COLO668 (cell line): ENCODE data around the gene VSIG10L2.

Experiments
- DNase-seq: peaks from one replicate; lab custom pipeline; 2025; ENCODE audit not compliant: unreplicated experiment; lab: John Stamatoyannopoulos, UW

VSIG10L2 gene

DNA sequence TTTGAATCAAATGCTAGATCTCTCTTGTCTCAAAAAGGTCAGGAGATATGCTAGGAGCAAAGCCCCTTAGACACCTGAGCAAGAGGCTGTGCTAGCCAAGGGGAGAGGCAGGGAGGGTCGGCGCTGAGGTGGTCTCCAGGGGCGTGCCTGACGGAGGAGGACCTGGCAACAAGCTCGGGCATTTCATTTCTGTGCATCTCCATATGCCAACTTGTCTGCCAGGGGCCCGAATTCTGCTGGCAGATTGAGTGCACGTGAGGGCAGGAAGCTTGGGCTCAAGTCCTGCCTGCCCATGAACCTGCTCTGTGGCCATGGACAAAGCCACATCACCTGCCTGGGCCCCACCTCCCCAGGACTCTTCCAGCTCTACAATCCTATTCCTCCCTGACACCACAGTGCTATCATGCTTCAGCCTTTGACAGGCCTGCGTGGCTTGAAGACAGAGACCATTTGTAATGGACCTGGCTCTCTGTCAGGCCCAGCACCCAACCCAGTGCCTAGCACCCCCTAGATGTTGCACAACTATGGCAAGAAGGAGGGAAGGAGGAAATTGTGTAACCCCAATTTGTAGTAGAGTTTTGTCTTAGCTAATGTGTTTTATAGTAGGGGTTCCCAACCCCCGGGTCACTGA lies 16.3 kb upstream of the VSIG10L2 start:
- no peak for DNase-seq

DNA sequence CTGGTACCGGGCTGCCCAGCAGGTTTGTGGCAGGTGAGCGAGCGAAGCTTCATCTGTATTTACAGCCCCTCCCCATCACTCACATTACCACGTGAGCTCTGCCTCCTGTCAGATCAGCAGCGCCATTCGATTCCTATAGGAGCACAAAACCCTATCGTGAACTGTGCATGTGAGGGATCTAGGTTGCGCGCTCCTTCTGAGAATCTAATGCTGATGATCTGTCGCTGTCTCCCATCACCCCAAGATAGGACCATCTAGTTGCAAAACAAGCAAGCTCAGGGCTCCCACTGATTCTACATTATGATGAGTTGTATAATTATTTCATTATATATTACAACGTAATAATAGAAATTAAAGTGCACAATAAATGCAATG lies 15.8 kb upstream of the VSIG10L2 start:
- no peak for DNase-seq

DNA sequence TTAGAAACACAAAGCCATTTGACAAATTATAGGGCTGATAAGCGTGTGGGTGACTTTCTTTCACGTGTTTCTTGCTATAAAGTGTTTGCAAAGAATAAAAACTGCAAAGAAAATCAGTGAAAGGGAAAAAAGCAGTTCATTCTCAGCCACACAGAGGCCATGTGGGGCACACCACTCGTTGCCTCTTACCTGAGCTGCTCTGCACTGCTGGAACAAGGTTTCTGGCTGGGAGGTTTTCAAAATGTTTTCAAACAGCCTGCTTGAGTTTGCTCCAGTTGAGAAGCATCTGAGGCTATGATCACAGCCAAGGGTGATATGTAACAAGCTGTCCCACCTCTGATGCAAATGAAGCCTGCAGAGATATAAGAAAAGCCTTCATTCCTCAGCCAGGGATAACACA lies 14.7 kb upstream of the VSIG10L2 start:
- no peak for DNase-seq

DNA sequence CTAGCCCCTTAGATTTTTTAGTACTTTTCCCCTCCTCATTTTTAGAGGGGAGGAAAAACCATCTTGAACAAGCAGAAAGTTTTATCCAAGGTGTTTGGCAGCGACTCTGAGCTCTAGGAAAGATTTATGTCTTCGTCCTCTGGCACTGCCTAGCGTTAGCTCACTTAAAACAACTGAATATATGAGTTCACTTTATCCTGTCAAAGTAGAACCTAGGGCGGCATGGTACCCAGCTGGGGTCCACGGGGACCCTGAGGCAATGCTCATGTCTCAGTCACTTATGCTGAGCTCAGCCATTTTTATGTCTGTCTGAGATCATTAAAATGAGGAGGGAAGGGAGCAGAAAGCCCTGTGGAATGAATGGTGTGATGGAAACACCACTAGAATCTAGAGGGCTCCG lies 14.2 kb upstream of the VSIG10L2 start:
- DNase-seq: no peak

DNA sequence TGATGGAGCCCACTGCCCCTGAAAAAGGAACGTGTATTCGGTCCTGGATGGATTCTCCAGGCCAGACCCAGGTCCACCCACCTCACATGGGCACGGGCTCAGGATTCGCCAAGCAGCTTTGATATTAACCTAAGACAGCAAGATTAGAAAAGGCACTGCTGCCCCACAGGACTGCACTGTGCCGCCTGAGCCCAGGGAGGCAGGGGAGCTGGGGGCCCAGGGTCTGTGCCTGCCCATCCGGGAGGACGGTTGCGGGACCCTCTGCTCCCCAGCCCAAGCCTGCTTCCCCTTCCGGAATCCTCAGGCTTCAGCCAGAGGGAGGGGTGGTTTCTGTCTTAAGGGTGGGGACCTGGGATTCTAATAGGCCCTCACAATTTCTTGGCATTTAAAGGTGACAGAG lies 13.5 kb upstream of the VSIG10L2 start:
- no peak for DNase-seq

DNA sequence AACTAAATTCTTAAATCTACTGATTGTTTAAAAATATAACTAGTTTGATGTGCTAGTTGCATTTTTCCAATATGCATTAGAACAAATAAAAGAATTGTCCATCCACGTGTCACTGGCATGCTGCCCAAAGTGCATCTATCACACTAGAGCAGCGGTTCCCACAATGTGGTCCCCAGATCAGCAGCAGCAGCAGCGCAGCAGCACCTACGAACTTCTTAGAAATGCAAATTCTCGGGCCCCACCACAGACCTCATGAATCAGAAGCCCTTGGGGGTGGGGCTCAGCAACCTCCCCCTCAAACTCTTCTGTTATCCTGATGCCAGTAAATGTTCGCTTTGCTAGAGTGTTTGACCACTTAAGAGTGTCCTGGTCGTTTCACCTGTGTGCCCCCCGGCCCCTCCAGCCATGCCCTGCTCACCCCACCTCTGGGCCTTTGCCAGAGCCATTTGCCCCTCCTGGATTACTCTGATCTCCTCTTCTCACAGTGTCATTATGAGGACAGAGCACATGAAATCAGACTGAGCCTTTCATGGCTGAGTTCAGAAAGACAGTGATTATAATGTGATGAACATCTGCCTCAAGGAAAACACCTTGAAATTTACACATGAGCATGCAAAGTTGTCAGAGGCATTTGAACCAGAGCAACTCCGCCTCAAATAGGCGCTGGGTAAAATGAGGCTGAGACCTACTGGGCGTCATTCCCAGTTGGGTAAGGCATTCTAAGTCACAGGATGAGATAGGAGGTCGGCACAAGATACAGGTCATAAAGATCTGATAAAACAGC lies 12.6 kb upstream of the VSIG10L2 start:
- no peak for DNase-seq

DNA sequence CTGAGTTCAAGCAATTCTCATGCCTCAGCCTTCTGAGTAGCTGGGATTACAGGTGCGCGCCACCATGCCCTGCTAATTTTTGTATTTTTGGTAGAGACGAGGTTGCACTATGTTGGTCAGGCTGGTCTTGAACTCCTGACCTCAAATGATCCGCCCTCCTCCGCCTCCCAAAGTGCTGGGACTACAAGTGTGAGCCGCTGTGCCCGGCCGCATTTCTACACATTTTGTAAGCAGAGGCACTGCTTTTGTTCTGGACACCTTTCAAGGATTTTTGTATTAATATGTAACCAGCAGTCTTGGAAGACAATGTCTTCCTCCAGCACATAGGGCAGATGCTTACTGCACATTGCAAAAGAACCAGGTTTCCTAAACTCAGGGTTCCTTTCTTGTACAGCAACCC lies 11.4 kb upstream of the VSIG10L2 start:
- no peak for DNase-seq

DNA sequence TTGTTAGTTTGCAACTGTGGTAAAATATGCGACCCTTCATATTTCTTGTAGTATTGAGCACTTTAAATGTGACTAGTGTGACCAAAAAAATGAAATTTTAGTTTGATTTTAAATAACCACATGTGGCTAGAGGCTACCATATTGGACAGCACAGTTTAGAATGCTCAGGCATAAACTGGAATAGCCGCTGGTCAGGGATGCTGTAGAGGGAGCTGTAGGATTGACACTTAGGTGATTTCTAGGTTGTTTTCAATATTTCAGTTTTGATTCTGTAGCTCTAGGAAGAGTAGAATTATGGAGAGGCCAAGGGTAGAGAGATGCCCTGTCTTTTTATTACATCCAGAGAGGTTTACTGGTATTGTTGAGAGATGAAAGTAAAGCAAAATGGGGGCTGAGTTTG lies 10.8 kb upstream of the VSIG10L2 start:
- no peak for DNase-seq

DNA sequence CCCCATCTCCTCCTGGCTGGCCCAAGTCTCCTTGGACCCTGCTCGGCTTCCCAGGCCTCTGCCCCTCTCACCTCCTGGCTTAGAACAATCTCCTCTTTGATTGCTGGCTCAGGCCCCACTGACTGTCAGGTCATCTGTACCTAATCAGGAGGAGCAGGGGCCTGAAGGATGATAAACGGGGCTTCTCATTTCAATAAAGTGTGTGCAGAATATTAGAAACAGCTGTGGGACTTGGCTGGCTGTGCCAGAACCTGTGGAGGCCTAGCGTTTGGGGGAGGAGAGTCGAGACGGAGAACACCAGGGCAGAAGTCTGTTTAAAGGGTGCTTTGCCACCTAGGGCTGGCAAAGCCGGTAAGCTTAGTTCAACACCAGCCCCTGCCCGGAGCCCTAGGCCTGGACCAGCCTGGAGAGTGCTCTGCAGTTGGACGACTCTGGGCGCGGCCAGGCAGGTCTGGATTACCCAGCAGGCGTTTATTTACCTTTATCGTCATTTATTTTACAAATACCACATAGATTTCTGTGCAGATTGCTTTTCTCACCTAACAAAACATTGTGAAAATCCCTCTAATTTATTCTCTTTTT lies 10.1 kb upstream of the VSIG10L2 start:
- DNase-seq: no peak

DNA sequence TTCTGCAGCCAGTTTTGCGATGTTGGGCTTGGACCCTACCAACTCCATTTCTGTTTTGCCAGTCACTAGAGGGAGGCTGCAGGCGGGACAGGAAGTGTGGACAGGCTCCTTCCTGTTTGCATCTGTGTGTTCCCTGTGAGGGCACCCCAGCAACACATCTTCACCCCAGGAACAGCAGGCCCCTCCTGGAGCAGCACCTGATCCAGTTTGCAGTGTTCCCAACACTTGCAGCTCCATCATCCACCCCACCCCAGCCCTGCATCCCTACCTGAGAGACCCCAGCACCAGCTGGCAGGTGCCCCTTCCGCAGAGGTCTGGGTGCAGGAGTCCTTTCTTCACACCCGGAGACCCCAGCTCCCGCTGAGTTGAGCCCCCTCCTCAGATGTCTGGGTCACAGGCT lies 7.4 kb upstream of the VSIG10L2 start:
- no peak for DNase-seq

DNA sequence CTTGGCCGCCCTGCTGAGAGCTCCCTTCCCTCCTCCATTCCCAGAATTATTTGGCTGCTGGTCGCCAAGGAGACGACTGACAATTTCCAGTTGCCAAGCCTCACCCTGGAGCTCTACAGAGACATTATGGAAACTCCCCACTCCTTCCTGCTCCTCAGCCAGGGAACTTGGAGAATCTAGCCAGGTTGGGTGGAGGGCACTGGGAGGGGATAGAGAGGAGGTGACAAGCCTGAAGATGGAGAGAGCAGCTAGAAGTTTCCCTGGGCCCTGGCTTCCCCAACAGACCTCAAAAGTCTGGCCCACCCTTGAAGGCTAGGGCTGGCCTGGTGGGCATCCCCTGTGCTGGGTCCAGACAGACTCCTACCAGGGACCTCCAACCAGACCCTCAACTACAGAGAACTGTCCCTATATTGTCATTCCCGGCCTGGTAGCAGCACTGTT lies 6.7 kb upstream of the VSIG10L2 start:
- DNase-seq: no peak

DNA sequence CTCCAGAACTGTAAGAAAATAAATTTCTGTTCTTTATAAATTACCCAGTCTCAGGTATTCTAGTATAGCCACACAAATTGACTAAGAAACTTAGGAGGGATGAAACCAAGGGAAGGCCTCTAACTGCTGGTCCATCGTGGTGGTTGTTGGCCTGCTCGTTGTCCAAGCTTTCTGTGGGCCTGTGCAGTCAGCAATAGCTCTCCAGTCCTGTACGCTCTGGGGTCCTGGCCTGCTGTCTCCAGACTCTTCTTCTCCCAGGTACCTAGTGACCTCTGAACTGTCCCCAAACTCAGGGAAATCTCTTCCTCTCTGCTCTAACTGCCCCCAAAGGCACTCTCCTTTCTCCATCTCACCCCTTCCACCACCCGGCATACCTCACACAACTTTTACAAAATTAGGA lies 5.7 kb upstream of the VSIG10L2 start:
- no peak for DNase-seq

DNA sequence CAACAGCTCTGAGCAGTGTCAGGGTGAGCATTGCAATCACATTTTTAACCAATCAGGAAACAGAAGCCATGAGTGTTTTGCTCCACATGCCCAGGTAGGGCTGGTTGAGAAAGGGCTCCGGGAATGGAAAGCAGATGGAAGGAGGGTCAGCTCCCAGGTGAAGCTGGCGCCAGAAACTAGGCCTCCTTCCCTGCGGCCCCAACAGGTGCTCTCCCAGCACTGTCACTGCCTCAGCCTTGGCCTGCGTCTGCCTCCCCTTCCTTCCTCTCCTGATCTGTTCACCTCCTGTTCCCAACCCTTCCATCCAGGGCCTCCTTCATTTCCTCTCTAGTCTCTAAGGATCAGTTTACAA lies 4.6 kb upstream of the VSIG10L2 start:
- no peak for DNase-seq

DNA sequence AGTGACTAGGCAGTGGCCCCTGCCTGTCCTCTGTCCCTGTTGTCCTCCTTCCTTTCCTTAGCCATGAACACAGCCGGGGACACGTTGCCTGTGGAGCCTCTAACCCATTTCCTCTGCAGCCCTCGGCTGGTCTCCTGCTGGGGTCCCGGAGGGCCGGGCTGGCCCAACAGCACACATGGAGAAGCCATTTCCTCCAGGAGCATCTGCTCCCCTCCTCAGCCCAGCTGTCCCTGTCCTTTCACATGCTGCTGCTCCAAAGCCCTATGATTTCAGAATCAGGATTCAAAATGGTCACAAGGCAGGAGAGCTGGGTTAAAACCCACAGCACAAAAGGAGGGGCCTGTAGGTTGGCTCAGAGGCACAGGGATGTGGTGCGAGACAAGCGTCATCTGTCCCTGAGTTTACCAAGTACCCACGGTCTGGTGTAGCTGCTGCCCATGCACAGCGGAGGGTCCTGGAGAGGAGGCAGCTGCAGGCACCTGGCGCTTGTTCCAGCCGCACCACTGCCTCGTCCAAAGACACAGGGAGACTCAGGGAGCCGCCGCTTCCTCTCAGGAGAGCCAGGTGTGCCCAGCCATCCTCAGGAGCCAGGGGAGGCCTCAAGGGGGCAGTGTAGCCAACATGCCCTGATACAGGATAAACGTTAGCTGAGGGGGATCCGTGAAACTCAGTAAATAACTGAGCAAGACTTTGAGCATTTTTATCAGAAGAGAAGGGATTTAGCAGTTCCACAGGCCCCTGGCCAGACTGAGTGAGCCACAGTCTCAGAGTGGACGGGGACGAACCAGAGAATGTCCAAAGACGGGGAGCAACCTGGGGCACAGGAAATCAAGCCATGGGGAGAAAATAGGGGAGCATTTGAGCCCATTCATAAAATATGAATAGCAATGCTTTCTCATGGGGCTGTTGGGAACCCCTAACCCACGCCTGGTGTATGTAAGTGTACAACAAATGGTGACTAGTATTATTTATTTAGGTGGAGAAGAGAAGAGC lies 3.9 kb upstream of the VSIG10L2 start:
- peak; percentile 88 for DNase-seq

DNA sequence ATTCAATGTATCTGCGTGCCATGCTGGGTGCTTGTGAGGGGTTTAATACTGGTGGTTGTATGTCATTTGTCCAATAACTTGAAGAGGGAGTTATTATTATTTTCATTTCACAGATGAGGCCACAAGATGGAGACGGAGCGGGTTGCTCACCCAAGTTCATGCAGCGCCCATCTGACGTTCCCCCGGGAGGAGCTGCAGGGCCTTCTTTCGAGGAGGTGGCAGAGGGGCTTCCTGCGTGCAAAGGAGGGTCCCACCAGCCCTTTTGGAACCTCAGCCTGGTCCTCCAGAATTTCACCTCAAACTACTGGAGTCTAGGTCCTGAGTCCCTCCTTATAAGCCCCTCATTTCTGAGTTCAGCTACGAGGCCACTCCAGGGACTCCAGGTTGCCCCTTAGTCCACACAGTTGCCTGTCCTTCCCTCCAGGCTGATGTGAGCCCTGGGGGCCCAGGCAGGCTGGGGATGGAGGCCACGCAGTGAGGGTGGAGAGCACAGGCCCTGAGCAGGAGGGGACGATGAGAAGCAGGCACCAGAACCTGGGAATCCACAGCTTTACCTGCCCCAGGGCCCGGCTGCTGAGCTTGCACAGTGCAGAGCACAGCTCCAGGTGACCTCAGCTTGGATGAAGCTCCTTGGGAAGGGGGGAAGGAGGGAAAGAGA lies 2.9 kb upstream of the VSIG10L2 start:
- no peak for DNase-seq

DNA sequence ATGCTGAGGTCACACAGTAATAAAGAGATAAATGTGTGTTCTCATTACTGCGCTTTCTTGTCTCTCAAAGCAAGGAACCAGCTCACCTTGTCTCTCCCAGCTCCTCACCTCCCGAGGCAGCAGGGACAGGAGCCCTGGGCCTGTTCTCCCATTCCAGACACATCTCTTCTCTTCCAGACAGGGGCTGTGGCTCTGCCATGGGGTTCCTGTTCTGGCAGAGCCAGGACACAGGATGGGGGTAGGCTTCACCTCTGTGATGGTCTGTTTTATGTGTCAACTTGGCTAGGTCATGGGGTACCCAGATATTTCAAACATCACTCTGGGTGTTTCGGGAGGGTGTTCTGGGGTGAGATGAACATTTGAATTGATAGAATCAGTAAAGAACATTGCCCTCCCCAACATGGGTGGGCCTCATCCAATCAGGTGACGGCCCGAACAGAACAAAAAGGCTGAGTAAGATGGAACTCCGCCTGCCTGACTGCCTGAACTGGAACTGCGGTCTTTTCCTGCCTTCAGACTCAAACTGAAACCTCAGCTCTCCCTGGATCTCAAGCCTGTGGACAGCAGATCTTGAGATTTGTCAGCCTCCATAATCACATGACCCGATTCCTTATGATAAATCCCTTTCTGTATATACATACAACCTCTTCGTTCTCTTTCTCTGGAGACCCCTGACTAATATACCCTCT lies 2.0 kb upstream of the VSIG10L2 start:
- DNase-seq: no peak

DNA sequence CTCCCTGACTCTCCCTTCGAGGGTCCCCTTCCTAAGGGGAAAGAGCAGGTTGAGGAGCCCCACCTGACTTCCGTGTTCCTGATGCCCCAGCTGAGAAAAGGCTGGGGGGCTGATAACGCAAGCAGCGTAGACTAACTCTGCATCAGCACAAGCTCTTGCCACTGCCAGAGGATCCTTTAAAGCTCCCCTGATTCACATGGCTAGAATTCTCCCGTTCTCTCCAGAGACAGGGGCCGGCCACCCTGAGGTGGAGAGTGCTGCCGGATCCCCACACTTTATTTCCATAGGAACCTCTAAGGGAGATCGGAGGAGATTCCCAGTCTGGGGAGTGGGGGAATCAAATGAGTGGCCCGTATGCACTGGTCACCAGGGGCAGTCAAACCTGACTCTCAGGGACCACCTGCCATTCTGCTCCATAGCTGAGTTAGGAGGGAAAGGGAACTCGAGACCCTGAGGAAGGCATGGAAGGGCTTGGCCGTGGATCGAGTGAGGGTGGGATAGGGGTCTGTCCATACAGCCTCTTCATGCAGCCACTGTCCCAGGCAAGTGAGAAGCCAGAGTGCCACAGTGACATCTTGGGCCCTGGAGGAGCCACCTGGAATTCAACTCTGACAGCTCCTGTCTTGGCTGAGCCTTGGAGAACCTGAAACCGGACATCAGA lies 1.4 kb upstream of the VSIG10L2 start:
- DNase-seq: no peak

DNA sequence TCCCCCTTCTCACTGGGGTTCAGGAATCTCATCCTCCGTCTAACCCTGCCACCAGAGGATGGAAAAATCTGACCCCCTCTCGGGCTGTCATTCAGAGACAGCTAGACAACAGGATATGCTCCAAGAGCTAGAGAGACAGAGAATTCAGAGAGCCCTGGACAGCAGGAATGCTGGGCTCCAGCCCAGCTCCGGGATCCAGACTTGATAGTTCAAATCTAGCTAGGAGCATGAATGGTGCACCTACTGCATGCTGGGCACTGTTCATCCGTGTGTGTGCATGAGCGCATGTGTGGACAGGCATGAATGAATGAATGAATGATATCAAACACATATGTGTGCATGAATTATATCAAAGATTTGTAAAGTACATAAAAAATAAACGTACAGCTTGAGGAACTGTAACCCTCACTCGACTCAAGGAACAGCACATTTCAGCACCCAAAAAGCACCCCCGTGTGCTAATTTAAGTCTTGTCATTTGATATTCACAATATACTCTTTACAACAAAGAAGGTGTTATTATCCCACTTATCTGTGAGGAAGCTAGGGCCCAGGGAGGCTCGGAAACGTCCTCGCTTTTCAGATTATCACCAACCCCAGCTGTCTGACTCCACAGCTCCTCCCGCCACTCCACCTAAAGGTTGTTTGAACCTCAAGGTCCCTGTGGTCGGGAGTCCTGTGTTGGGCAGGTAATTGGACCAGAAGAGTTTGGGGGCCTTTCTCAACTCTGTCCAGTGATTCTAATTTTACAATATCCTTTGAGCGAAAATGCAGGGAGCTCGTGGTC lies 640 bp upstream of the VSIG10L2 start:
- no peak for DNase-seq
